Tibial nerve (tissue), 4 donors: ENCODE data around the gene GNGT1. TPM values are rescaled to one million over a fixed set of nuclear protein-coding genes. Genes with fewer than 3 reads are reported as not detected.
A peak's percentile ranks its signal among the peaks of the same experiment; 100 is the strongest.

Experiments used
- DNase-seq, 2 donors: peaks; one replicate each; pipeline ENCODE4 v3.0.0-alpha.2; 2019; ENCODE audit warnings: low spot score in 2 of 2
- H3K27ac ChIP-seq, 4 donors: fragments of 200-600 bp; sonication (generic) in 3 of 4; one replicate each; pipeline ENCODE4 v1.5.1; 2017 to 2019; ENCODE audit warnings: mild to moderate bottlenecking in 1 of 4
- H3K27me3 ChIP-seq, 2 donors: fragments of 200-600 bp; sonication (generic) in 1 of 2; one replicate each; pipeline versions ENCODE4 v1.5.1 to v1.6.0; 2017 to 2019
- H3K36me3 ChIP-seq, 3 donors: fragments of 200-600 bp; sonication (generic); one replicate each; pipeline ENCODE4 v1.5.1; 2018 to 2019
- H3K4me1 ChIP-seq, 4 donors: fragments of 200-600 bp; sonication (generic) in 3 of 4; one replicate each; pipeline ENCODE4 v1.5.1; 2017 to 2019
- H3K4me3 ChIP-seq, 4 donors: fragments of 200-600 bp; sonication (generic) in 3 of 4; one replicate each; pipeline ENCODE4 v1.5.1; 2017 to 2019; ENCODE audit warnings: mild to moderate bottlenecking in 1 of 4, moderate library complexity in 1 of 4
- H3K9me3 ChIP-seq, 4 donors: fragments of 200-600 bp; sonication (generic) in 3 of 4; one replicate each; pipeline ENCODE4 v1.5.1; 2017 to 2019
- CTCF ChIP-seq, 5 experiments: fragments of 200-600 bp in 3 of 5; fragments of 450-650 bp in 2 of 5; sonication (generic) in 3 of 5; IDR thresholded peaks; one replicate each; pipeline ENCODE4 v1.5.1; 2016 to 2019; ENCODE audit warnings: antibody characterized with exemption in 5 of 5, mild to moderate bottlenecking in 3 of 5, moderate library complexity in 2 of 5
- EP300 ChIP-seq, 2 donors: sonication (generic); formaldehyde crosslinking; IDR thresholded peaks; one replicate each; pipeline ENCODE4 v1.6.1; 2017; ENCODE audit warnings: antibody characterized with exemption in 2 of 2, mild to moderate bottlenecking in 1 of 2
- POLR2A ChIP-seq, 2 donors: fragments of 450-650 bp; IDR thresholded peaks; one replicate each; pipeline ENCODE4 v1.6.1; 2017; ENCODE audit warnings: antibody characterized with exemption in 2 of 2, mild to moderate bottlenecking in 2 of 2, moderate library complexity in 2 of 2
- WGBS, 2 donors: methylation state at CpG; one replicate each; pipeline ENCODE4 v1.1.5; 2018; 5-methylcytosine and 5-hydroxymethylcytosine counted together
- total RNA-seq, 4 donors: library from RNA; depleted of rRNA; stranded (reverse); fragments of >200 nt; gene quantifications; one replicate each; pipeline ENCODE4 v1.1.0, GENCODE V29; 2016

GNGT1 gene
- total RNA-seq, 4 donors from 2014 or later, result not detected

- H3K4me3 ChIP-seq, result peak overlapping the region; percentile 6 to 77 (median 66)
- no peaks in the 10 kb centered on the region for H3K9me3 ChIP-seq
- peaks cover 0 to 12% (median 0%) of the 10 kb centered on the region in 3 donors for H3K36me3 ChIP-seq
- peaks cover 0 to 28% (median 0%) of the 10 kb centered on the region in 4 donors for H3K4me1 ChIP-seq
- no peaks in the 10 kb centered on the region for H3K27me3 ChIP-seq
- DNase-seq, result no peak
- WGBS, 2 donors, result 7 to 10% methylated on average over 1 of the region's 1 CpG
- TF ChIP-seq CTCF (IDR thresholded peaks at IDR 0.05), result no peak
- TF ChIP-seq EP300 (IDR thresholded peaks at IDR 0.05), result no peak
- TF ChIP-seq POLR2A (IDR thresholded peaks at IDR 0.05), result no peak
- peak overlapping the region in 2 of 4 donors; percentile 95 for H3K27ac ChIP-seq
Observed at GRCh38 chr7:93923942-93924341, 17.6 kb downstream of the GNGT1 start.

- TF ChIP-seq EP300 (IDR thresholded peaks at IDR 0.05) (no peak), CTCF (IDR thresholded peaks at IDR 0.05) (no peak), POLR2A (IDR thresholded peaks at IDR 0.05) (no peak)
- Histone ChIP-seq H3K4me3 (no peak overlapping the region), H3K36me3 (peaks cover 0 to 12% (median 0%) of the 10 kb centered on the region in 3 donors), H3K9me3 (no peaks in the 10 kb centered on the region), H3K27me3 (no peaks in the 10 kb centered on the region), H3K27ac (peak overlapping the region in 1 of 4 donors; percentile 41), H3K4me1 (peaks cover 0 to 22% (median 0%) of the 10 kb centered on the region in 4 donors)
- DNase-seq, result no peak
- 73 to 83% methylated on average over 1 of the region's 1 CpG for WGBS, 2 donors
Observed at GRCh38 chr7:93926800-93927199, 20.4 kb downstream of the GNGT1 start.

GRCh38 chr7:93927585-93927984 lies 21.2 kb downstream of the GNGT1 start:
- no peak for DNase-seq
- Histone ChIP-seq H3K27me3 (no peaks in the 10 kb centered on the region), H3K27ac (peak overlapping the region in 2 of 4 donors; percentile 26 to 41), H3K36me3 (peaks cover 0 to 12% (median 0%) of the 10 kb centered on the region in 3 donors), H3K9me3 (no peaks in the 10 kb centered on the region), H3K4me3 (no peak overlapping the region), H3K4me1 (peaks cover 0 to 22% (median 0%) of the 10 kb centered on the region in 4 donors)
- 66 to 77% methylated on average over 3 of the region's 3 CpGs for WGBS, 2 donors
- no peak for TF ChIP-seq CTCF (IDR thresholded peaks at IDR 0.05)
- TF ChIP-seq POLR2A (IDR thresholded peaks at IDR 0.05), result no peak
- no peak for TF ChIP-seq EP300 (IDR thresholded peaks at IDR 0.05)

GRCh38 chr7:93931655-93932054 lies 25.3 kb downstream of the GNGT1 start:
- Histone ChIP-seq H3K4me3 (no peak overlapping the region), H3K27ac (no peak overlapping the region), H3K9me3 (no peaks in the 10 kb centered on the region), H3K4me1 (peaks cover 0 to 13% (median 0%) of the 10 kb centered on the region in 4 donors), H3K27me3 (no peaks in the 10 kb centered on the region), H3K36me3 (peaks cover 0 to 6% (median 0%) of the 10 kb centered on the region in 3 donors)
- DNase-seq, result no peak
- TF ChIP-seq EP300 (IDR thresholded peaks at IDR 0.05) (no peak), CTCF (IDR thresholded peaks at IDR 0.05) (no peak), POLR2A (IDR thresholded peaks at IDR 0.05) (no peak)
- WGBS, 2 donors, result 72 to 88% methylated on average over 3 of the region's 3 CpGs

GRCh38 chr7:93933156-93933555 lies 26.8 kb downstream of the GNGT1 start:
- DNase-seq, result no peak
- no peaks in the 10 kb centered on the region for H3K9me3 ChIP-seq
- WGBS, 2 donors, result 84 to 86% methylated on average over 3 of the region's 3 CpGs
- no peak overlapping the region for H3K27ac ChIP-seq
- peaks cover 0 to 4% (median 0%) of the 10 kb centered on the region in 4 donors for H3K4me1 ChIP-seq
- TF ChIP-seq CTCF (IDR thresholded peaks at IDR 0.05) (no peak), POLR2A (IDR thresholded peaks at IDR 0.05) (no peak), EP300 (IDR thresholded peaks at IDR 0.05) (no peak)
- no peaks in the 10 kb centered on the region for H3K27me3 ChIP-seq
- no peaks in the 10 kb centered on the region for H3K36me3 ChIP-seq
- no peak overlapping the region for H3K4me3 ChIP-seq
